Tongue (tissue), 1 donor: ENCODE data around the gene LGI1. TPM values are rescaled to one million over a fixed set of nuclear protein-coding genes. Genes with fewer than 3 reads are reported as not detected.

Experiments
- total RNA-seq: library from RNA; depleted of rRNA; stranded (reverse); fragments of >200 nt; gene quantifications from one replicate; pipeline ENCODE4 v1.2.3, GENCODE V29; 2014

The LGI1 gene
- total RNA-seq, 1 donor from 2014 or later, result 8.5 TPM

Other genes starting within 250 kb of the LGI1 start
- not detected for gene FFAR4, start 191.3 kb upstream of the LGI1 start, total RNA-seq
- gene RBP4, start 156.7 kb upstream of the LGI1 start, total RNA-seq, result 2.8 TPM
- gene PDE6C, start 145.4 kb upstream of the LGI1 start, total RNA-seq, result not detected
- 19.1 TPM for gene FRA10AC1, start 55.3 kb upstream of the LGI1 start, total RNA-seq
- 8.2 TPM for gene SLC35G1, start 136.0 kb downstream of the LGI1 start, total RNA-seq
- gene PLCE1, start 236.0 kb downstream of the LGI1 start, total RNA-seq, result 20.3 TPM